ENCODE data around the gene LRRC4.

The LRRC4 gene

DNA sequence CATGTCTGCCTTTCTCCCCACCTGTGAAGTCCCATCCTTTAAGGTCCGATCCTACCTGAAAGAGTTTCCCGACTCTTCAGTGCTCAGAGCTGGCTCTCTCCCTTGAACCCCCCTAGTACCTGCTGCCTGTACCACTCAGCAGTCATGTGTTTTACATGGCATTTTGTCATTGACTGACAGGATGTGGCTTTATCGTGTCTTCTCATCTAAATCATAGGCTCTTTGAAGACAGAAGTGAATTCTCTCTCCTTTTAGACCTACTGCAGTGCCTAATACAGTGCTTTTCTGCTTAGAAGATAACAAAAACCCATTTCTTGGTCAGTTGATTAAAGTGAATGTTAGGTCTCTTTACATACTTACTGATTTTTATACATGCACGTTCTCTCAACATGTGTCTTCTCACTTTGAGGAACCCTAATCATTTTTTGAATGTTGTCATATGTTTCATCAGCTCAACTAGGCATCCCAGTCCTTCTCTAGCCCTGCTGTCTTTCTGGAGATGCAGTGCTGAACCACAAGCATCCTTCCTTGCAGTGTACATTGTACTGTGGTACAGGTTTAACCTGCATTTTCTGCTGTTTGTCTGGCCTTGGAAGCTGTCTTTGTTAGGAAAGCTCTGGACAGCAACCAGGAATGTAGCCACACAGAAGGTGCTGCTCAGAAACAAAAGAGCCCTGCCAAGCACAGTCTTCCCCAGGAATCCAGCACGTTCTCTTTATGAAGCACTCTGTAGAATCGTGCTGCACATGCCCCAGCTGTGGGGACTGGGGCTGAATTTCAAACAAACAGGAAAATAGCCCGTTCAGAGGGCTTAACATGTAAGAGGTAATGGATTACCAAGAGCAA, 28.1 kb upstream of the LRRC4 start:
- DNase-seq = no peak

DNA sequence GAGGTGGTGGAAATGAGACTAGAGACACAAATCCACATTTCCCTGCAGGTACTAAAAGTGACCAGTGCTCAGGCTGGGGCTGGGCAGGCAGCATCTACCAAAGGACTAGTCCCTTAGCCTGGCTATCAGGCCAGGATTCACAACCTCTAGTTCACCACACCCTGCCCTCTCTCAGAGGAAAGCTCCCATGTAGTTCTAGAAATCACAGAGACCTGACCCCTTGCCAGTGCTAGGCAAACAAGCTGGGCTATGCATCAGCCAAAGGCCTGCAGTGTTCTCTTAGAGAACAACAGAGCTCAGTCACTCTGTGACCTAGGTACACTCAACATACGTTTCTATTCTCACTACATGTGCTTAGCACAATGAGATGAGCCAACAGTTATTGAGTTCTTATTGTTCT, 26.7 kb upstream of the LRRC4 start:
- no peak for DNase-seq

DNA sequence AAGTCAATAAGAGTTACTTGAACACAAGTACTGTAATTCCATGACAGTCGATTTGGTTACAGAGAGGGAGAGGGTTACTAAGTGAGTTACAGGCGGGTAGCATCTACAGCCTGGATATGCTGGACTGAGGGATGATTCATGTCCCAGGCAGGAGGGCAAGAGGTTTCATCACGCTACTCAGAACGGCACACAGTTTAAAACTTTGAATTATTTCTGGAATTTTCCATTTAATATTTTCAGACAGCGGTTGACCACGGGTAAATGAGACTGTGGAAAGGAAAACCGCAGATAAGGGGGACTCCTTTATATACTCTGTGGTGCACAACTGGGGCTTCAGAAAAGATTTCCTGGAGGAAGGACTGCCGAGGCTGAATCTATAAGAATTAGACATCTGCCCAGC, 25.7 kb upstream of the LRRC4 start:
- no peak for DNase-seq

DNA sequence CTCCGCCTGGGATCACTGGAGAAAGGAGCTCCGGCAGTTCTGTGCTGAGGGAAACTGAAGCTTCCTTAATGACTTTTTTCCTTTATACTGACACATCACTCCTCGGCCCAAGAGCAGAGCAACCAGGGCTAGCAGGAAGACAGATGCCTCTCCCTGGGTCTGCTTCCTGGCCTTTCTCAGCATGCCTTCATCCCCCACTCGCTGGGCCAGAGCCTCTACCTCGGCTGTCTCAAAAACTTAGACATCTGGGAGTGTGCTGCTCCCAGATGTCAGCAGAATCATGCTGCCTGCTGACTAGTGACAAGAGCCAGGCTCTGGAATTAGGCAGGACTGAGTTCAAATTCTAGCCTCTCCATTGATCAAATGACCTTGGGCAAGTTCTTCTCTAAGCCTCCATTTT, 24.4 kb upstream of the LRRC4 start:
- no peak for DNase-seq

- no peak for DNase-seq
These were observed 23.3 kb upstream of the LRRC4 start for GRCh38 chr7:128054511-128054910.

DNA sequence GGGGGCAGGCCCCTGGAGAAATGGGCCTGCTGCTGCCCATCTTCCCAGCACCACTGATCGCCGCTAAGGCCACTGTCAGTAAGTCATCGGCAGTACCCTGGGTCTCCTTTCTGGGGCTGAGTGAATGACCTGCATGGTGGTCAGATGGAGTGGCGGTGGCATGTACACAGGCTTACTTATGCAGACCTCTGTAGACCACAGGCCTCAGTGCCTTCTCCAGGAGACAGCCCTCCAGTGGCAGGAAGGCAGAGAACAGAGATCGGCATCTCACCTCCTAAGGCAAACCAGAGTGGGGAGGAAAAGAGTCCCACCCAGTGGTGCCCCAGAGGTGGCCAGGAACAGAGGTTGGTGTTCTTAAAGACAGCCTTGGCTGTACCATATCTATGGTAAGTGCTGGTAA, 22.8 kb upstream of the LRRC4 start:
- DNase-seq = no peak

GRCh38 chr7:128053023-128053422, 21.8 kb upstream of the LRRC4 start:
- peak; percentile 94 for DNase-seq

GRCh38 chr7:128052404-128052803, 21.2 kb upstream of the LRRC4 start:
- no peak for DNase-seq

GRCh38 chr7:128045766-128046165, 14.5 kb upstream of the LRRC4 start:
- DNase-seq = no peak

DNA sequence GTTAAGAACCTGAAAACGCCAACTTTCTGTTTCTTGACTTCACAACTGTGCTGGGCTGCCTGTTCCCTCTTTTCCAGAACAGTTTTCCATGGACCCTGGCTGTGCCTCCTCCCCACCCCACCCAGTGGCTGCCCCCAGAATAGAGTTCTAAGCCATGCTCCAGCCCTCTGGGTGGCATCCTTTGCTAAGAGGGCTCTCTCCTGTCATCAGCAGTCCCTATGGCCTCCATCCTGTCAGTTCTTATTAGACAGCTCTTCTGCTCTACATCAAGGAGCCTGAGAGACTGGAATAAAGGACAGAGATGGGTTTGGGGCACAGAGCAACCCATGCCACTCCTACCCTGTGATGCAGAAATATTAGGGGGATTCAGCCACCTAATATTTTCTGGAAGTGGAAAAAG, 13.9 kb upstream of the LRRC4 start:
- no peak for DNase-seq

GRCh38 chr7:128044064-128044463, 12.8 kb upstream of the LRRC4 start:
- no peak for DNase-seq

DNA sequence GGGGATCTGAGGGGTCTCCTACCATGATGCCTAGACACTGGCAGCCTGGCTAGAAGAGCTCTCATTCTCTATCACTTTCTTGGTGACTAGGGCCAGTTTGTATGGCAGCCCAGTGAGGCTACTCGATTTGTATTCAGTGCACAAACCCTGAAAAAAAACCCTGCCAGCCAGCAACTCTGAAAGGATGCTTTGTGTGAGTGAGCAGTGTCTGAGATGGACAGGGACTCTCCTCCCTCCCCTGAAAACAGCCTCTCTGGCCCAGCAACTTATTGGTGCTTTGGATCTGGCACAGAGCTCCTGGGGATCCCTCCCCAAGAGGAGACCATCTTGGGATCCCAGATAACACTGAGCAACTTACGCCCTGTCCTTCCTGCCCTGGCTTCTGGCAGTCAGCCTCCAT, 10.8 kb upstream of the LRRC4 start:
- no peak for DNase-seq

DNA sequence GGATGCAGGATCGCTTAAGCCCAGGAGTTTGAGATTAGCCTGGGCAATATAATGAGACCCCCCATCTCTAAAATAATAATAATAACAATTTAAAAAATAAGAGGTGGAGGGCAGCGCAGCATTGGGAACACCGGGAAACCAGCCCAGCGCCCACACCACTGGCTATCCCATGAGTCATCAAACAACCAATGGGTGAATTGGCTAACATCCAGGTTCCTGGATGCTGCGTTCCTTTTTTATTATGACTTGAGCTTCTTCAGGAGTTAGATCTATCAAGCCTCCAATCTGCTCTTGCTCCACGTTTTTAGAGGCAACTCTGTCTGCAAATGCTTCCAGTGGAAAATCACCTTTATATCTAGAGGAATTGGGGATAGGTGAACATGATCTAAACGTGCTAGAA, 10.0 kb upstream of the LRRC4 start:
- DNase-seq = peak; percentile 13

DNA sequence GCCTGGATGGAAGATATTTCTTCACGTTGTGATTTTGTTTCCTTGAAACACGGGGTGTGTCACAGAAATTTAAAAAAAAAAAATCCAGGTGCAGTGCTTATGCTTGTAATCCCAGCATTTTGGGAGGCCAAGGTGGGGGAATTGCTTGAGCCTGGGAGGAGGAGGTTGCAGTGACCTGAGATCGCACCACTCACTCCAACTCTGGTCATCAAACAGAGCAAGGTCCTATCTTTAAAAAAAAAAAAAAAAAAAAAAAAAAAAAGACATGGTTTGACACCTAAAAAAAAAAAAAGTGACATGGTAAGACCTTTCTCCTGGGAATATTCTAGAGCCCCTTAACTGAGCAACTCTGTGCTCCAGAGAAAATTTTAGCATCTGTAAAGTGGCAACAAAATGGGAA, 9.0 kb upstream of the LRRC4 start:
- no peak for DNase-seq

GRCh38 chr7:128039544-128039953, 8.3 kb upstream of the LRRC4 start:
- DNase-seq = no peak

DNA sequence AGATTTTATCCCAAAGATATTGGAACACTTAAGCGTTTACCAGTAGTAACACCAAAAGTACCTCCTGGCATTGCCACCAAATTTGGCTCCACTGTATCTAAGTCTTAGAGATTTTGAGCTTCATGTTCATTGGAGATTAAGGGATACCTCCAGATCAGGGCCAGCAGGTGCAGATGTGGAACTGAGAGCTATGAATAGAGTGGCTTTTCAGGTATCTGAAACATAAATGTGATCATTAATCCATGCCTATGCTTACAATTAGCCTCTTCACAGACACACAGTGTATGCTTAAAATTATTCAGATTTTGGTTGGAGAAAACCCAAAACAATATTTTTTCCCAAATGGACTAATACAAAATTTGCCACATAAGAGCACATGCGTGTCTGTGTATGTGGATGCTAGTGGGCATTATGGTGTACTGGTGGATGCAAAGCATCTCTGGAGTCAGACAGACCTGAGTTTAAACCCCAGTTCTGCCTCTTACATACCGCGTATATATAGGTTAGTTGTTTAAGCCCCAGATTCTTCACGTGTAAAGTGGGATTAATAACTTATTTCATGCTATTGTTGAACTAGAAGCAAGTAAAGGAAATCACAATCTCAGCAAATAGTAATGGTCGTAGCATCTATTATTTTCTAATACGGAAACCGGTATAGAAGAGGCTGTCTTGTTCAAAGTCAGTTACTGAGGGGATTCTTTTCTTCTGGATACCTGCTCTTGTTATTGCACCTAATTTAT, 6.8 kb upstream of the LRRC4 start:
- DNase-seq = no peak

DNA sequence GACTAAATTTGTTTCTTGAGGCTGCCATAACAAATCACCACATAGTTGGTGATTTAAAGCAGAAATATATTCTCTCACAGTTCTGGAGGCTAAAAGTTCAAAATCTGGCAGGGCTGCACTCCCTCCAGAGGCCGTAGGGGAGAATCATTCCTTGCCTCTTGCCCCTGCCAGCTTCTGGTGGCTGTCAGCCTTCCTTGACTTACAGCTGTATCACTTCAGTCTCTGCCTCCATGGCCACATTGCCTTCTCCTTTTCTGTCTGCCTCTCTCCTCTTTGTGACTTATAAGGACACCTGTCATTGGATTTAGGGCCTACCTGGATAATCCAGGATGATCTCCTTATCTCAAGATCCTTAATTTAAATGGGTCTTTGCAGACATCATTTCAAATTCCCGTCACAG, 5.8 kb upstream of the LRRC4 start:
- DNase-seq = no peak

- DNase-seq = no peak
These were observed 5.1 kb upstream of the LRRC4 start for GRCh38 chr7:128036226-128036940.

DNA sequence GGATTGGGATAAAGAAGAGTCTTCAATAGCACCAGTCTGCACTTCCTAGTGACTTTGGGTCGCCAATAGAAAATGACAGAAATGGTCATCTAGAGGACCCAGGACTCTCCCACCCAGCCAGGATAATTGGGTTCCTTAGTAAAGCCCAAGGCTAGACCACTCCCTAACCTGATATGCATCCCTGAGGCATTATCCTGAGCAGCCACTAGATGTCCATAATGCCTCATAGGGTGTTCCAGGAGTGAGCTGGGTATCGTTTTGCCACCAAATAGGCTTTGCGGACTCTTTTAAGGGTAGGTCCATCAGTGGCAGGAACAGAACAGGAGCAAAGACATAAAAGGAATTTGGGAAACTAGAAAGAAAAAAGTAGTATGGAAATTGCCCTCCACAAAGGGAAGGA, 4.5 kb upstream of the LRRC4 start:
- peak; percentile 56 for DNase-seq

GRCh38 chr7:128034825-128035224, 3.6 kb upstream of the LRRC4 start:
- no peak for DNase-seq

DNA sequence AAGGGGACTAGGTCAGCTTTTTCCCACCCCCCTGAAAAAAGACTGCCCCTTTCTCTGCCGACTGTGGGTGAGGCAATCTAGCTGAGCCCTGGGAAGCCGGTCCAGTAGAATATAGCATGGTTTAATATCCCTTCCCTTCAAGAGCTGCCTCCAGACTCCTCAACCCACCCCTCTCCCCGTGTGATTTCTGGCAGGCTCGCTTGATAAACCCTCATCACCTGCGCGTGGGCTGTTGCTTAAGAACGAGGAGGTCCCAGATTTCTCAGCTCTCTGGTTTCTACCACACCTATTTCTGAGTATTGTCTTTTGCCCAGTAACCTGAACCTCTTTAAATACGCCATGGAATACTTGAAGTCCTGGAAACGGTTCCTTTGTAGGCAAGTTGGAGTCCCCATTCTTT, 2.0 kb upstream of the LRRC4 start:
- DNase-seq = no peak

DNA sequence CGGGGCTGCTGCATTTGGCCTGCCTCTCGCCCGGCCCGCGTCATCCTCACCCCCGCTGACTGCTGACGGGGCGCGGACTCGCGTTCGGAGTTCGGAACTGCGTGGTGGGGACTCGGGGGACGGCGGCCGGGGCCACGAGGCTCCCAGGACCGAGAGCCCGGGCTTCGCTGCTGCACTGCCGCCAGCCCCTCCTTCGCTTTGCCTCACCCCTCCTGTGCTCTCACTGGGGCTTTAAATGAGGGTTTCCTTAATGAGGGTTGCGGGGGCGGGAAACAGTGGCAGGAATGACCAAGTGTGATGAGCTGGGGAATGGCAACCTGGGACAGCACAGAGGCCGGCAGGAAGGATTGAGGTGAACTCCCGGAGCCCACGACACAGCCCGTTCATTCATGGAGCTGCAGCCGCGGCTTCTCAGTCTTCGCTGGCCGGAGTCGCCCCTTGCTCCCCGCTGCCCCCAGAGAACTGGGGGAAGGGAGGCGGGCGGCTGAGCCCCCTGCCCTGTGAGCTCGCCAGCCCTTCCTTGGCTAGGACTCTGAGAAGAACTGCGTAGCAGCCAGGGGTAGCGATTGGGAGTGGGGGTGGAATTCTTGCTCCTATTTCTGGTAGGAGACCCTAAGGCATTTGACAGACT, 1.5 kb upstream of the LRRC4 start:
- DNase-seq = no peak

GRCh38 chr7:128031901-128032604, 816 bp upstream of the LRRC4 start:
- peak; percentile 74 for DNase-seq
